22Rv1 (cell line): ENCODE measurements around the gene RASL10A.

ENCODE experiments used
- CTCF ChIP-seq: fragments of 450-650 bp; IDR thresholded peaks from 2 replicates; pipeline ENCODE4 v1.5.1; 2017; ENCODE audit warnings: mild to moderate bottlenecking
- ZFX ChIP-seq: fragments of 450-650 bp; IDR thresholded peaks from 2 replicates; pipeline ENCODE4 v1.6.1; 2017; ENCODE audit warnings: antibody characterized with exemption, borderline replicate concordance

DNA sequence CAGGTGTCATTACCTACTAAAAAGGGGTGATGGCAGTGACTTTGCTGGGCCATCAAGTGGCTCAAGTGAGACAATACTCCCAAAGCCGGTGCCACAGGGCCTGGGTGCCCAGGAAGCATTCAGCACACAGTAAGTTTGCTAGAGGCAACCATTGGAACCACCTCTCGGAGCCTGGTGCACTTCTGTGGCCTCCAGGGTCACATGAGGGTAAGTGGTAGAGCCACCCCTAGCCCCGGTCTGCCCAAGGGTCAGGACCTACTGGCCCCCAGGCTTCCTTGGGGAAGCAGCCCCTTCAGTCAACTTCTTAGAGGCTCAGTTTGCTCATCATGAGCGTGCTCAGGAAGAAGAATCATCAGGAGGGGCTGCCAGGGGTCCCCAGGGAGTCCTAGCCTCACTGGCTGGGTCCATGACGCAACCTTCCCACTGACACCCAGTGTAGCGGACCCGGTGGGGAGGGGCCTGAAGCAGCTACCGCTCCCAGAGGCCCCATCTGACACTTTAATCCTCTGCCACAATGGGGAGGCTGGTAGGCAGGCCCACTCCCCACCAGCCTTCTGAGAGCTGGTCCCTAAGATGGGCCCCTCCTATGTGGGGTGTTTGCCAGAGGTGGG lies 17.5 kb upstream of the RASL10A start:
- TF ChIP-seq CTCF = no peak
- TF ChIP-seq ZFX = no peak
